Measurements from ENCODE around the gene THSD7A.

Gene THSD7A

DNA sequence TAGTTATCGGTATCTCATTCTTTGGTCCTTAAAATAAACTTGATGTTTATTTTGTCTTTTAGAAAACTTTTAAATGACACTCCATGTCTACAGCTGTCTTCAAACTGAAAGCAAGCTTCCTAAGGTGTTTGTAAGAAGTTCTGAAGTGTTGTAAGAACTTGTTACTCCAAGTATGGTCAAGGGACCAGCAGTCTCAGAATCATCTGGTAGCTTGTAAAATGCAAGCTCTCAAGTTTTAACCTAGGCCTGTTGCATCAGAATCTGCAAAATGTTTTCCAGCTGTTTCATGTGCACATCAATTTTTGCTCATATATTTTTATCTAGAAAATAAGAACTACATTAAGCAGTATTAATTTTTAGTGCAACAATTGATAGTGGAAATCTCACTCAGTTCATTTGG, 104.1 kb downstream of the THSD7A start:
- no peaks in the 10 kb centered on the region for H3K4me1 ChIP-seq (ENCODE audit: control insufficient read depth in 1 of 2, insufficient read depth in 1 of 2, low read depth in 1 of 2, low read length in 1 of 2)
- no peak overlapping the region for H3K27ac ChIP-seq
- H3K36me3 ChIP-seq, result no peaks in the 10 kb centered on the region
- no peaks in the 10 kb centered on the region for H3K9me3 ChIP-seq
- no peaks in the 10 kb centered on the region for H3K27me3 ChIP-seq
- TF ChIP-seq, protein P1, sequence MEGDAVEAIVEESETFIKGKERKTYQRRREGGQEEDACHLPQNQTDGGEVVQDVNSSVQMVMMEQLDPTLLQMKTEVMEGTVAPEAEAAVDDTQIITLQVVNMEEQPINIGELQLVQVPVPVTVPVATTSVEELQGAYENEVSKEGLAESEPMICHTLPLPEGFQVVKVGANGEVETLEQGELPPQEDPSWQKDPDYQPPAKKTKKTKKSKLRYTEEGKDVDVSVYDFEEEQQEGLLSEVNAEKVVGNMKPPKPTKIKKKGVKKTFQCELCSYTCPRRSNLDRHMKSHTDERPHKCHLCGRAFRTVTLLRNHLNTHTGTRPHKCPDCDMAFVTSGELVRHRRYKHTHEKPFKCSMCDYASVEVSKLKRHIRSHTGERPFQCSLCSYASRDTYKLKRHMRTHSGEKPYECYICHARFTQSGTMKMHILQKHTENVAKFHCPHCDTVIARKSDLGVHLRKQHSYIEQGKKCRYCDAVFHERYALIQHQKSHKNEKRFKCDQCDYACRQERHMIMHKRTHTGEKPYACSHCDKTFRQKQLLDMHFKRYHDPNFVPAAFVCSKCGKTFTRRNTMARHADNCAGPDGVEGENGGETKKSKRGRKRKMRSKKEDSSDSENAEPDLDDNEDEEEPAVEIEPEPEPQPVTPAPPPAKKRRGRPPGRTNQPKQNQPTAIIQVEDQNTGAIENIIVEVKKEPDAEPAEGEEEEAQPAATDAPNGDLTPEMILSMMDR (IDR thresholded peaks at IDR 0.05), result no peak
- H3K4me3 ChIP-seq (ENCODE audit: low read depth in 1 of 2, low read length in 1 of 2), result no peak overlapping the region

DNA sequence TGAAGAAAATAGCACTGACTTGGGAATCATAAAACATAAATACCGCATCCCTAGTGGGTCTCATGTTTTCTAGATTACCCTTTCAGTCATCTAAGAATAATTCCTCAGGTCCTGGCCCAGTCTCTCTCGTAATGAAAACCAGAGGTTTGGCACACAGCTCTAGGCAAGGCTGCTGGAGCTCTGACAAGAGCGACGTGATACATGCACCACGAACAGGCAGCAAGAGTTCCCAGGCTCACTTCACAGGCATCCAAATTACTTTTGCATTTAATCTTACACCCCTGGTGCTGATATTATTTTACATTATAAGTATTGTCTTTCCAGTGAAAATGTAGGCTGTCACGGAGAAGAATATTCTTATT, 105.2 kb downstream of the THSD7A start:
- Histone ChIP-seq H3K4me3 (ENCODE audit: low read depth in 1 of 2, low read length in 1 of 2) (no peak overlapping the region), H3K9me3 (no peaks in the 10 kb centered on the region), H3K36me3 (no peaks in the 10 kb centered on the region), H3K27ac (no peak overlapping the region), H3K27me3 (no peaks in the 10 kb centered on the region), H3K4me1 (ENCODE audit: control insufficient read depth in 1 of 2, insufficient read depth in 1 of 2, low read depth in 1 of 2, low read length in 1 of 2) (no peaks in the 10 kb centered on the region)
- TF ChIP-seq, protein P1 (IDR thresholded peaks at IDR 0.05), result no peak

DNA sequence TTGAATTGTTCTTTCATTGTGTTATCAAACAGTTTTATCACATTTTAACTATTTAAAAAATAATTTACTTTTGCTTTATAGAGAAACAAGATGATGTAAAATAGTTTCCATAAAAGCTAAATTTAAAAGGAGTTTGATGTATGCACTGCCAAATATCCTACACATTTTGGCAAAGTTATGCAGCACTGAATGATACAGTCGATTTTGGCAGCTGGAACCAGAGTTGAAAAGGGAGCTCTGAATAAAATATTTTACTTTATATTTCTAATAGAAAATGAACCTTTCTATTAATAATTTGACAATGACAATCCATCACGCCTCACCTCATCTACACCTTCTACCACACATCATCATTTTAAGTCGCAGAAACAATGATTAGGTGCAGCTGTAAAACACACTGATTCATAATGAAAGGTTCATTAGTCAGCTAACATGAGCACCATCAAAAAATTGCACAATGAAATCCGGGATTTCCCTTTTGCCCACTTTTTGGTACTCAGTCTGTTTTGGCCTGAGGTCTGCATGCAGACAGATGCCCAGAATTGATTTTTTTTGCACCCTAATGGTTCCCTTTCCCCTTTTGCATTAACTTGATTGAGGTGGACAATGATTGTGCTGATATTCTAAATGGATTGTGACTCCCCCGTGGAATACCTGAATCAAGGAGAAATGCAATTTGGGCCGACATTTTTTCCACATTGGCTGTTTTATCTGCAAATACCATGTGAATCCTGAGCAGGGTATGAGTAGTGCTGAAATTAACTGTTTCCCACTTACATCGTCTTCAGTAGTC, 105.8 kb downstream of the THSD7A start:
- TF ChIP-seq, protein P1 (IDR thresholded peaks at IDR 0.05), result no peak
- Histone ChIP-seq H3K27ac (no peak overlapping the region), H3K9me3 (no peaks in the 10 kb centered on the region), H3K27me3 (no peaks in the 10 kb centered on the region), H3K4me3 (ENCODE audit: low read depth in 1 of 2, low read length in 1 of 2) (no peak overlapping the region), H3K36me3 (no peaks in the 10 kb centered on the region), H3K4me1 (ENCODE audit: control insufficient read depth in 1 of 2, insufficient read depth in 1 of 2, low read depth in 1 of 2, low read length in 1 of 2) (no peaks in the 10 kb centered on the region)

DNA sequence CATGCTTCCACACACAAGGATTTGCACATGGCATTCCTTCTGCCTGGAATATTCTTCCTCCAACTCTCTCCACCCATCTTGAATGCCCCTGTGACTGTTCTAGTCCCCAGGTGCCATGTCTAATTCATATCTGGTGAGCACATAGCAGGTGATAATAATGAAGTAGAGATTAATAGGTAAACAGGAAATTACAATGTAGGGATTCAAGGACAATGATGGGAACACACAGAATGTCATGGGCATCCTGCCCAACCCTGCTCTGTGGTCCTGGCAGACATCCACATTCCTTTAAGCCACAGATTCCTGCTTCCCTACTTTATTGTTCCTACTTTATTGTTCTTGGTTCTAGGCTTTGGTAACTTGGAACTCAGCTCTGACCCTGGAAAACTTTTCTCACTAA, 115.8 kb downstream of the THSD7A start:
- H3K27me3 ChIP-seq, result no peaks in the 10 kb centered on the region

DNA sequence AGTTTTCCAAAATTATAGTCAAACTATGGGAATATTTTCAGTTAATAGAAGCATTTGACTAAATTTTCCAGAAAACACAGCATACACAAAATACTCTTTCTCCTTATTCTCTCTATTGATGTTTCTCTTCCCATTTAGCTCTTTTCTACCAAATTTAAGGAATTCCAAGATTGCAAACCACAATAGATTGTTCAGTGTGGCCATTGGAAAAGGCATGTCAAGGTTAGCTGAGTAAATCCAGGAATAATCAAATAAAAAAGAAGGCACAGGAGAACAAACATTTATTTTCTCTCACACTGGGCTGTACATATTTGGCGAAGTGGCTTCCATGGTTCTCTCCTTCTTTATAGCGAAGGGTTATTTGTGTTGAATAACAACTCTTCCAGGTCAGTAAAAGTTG, 117.3 kb downstream of the THSD7A start:
- no peaks in the 10 kb centered on the region for H3K27me3 ChIP-seq
- TF ChIP-seq, protein P1 (IDR thresholded peaks at IDR 0.05), result no peak
- no peaks in the 10 kb centered on the region for H3K9me3 ChIP-seq
- H3K4me1 ChIP-seq (ENCODE audit: control insufficient read depth in 1 of 2, insufficient read depth in 1 of 2, low read depth in 1 of 2, low read length in 1 of 2), result no peaks in the 10 kb centered on the region
- no peak overlapping the region for H3K4me3 ChIP-seq (ENCODE audit: low read depth in 1 of 2, low read length in 1 of 2)
- H3K27ac ChIP-seq, result no peak overlapping the region
- H3K36me3 ChIP-seq, result no peaks in the 10 kb centered on the region

More for the DNA sequence above, 115.8 kb downstream of the THSD7A start:
- H3K9me3 ChIP-seq, result no peaks in the 10 kb centered on the region
- TF ChIP-seq, protein P1 (IDR thresholded peaks at IDR 0.05), result no peak
- H3K4me1 ChIP-seq (ENCODE audit: control insufficient read depth in 1 of 2, insufficient read depth in 1 of 2, low read depth in 1 of 2, low read length in 1 of 2), result no peaks in the 10 kb centered on the region
- no peaks in the 10 kb centered on the region for H3K36me3 ChIP-seq
- no peak overlapping the region for H3K27ac ChIP-seq
- no peak overlapping the region for H3K4me3 ChIP-seq (ENCODE audit: low read depth in 1 of 2, low read length in 1 of 2)

All from neutrophil (primary cell).